Ovary (tissue), 3 donors: Measurements from ENCODE around the gene LRRC31.

Experiments used
- CTCF ChIP-seq, 3 donors: fragments of 450-650 bp in 2 of 3; fragments of 200-600 bp in 1 of 3; IDR thresholded peaks; one replicate each; pipeline versions ENCODE4 v1.5.1 to v1.8.0; 2016 to 2022; ENCODE audit warnings: antibody characterized with exemption in 3 of 3, mild to moderate bottlenecking in 1 of 3
- EP300 ChIP-seq: sonication (generic); formaldehyde crosslinking; IDR thresholded peaks from one replicate; pipeline ENCODE4 v1.6.1; 2017; ENCODE audit warnings: antibody characterized with exemption
- POLR2A ChIP-seq: fragments of 450-650 bp; IDR thresholded peaks from one replicate; pipeline ENCODE4 v1.6.1; 2017; ENCODE audit warnings: antibody characterized with exemption, mild to moderate bottlenecking, moderate library complexity
- donor health status: DM: no; HTN: no; CAD: no.

GRCh38 chr3:169790219-169790618, 79.5 kb downstream of the LRRC31 start:
- TF ChIP-seq POLR2A (no peak), CTCF (IDR thresholded peaks at IDR 0.05) (no peak), EP300 (no peak)
